ENCODE data around the gene SIPA1L2. TPM values are rescaled to one million over a fixed set of nuclear protein-coding genes. Genes with fewer than 3 reads are reported as not detected.
A peak's percentile ranks its signal among the peaks of the same experiment; 100 is the strongest.

SIPA1L2 gene
- total RNA-seq, 2 donors from 2014 or later = 57.1 to 100 TPM

DNA sequence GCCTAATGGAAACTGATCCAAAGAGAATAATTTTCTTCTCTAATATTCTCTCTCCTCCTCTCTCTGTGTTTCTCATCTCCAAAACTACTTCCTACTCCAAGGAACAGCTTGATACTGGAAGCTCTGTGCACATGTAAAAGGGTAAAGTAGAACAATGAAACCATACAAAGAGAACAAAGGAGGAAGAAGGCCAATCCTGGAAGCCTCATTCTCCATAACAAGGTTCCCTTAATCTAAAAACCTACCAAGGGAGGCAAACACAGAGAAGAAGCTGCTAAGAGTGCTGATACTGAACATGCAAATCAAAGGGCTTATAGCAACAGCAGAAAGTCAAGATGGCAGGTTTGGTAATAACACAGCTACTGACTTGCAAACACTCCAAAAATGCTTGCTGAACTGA is 44.4 kb downstream of the SIPA1L2 start:
- H3K27ac ChIP-seq = peak overlapping the region; percentile 24 to 77
- peaks cover 0 to 44% of the 10 kb centered on the region in 2 donors for H3K4me1 ChIP-seq

GRCh38 chr1:232581932-232582331 is 48.0 kb downstream of the SIPA1L2 start:
- no peak overlapping the region for H3K4me3 ChIP-seq
- H3K36me3 ChIP-seq = no peaks in the 10 kb centered on the region
- no peak overlapping the region for H3K27ac ChIP-seq
- H3K9me3 ChIP-seq = no peaks in the 10 kb centered on the region
- TF ChIP-seq, protein P1, sequence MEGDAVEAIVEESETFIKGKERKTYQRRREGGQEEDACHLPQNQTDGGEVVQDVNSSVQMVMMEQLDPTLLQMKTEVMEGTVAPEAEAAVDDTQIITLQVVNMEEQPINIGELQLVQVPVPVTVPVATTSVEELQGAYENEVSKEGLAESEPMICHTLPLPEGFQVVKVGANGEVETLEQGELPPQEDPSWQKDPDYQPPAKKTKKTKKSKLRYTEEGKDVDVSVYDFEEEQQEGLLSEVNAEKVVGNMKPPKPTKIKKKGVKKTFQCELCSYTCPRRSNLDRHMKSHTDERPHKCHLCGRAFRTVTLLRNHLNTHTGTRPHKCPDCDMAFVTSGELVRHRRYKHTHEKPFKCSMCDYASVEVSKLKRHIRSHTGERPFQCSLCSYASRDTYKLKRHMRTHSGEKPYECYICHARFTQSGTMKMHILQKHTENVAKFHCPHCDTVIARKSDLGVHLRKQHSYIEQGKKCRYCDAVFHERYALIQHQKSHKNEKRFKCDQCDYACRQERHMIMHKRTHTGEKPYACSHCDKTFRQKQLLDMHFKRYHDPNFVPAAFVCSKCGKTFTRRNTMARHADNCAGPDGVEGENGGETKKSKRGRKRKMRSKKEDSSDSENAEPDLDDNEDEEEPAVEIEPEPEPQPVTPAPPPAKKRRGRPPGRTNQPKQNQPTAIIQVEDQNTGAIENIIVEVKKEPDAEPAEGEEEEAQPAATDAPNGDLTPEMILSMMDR (IDR thresholded peaks at IDR 0.05) = no peak
- DNase-seq (ENCODE audit: low spot score) = no peak
- H3K27me3 ChIP-seq = no peaks in the 10 kb centered on the region
- peaks cover under 1 to 51% of the 10 kb centered on the region in 2 donors for H3K4me1 ChIP-seq

More for the DNA sequence above, 44.4 kb downstream of the SIPA1L2 start:
- H3K9me3 ChIP-seq = no peaks in the 10 kb centered on the region
- no peak overlapping the region for H3K4me3 ChIP-seq
- H3K36me3 ChIP-seq = no peaks in the 10 kb centered on the region
- DNase-seq (ENCODE audit: low spot score) = no peak
- TF ChIP-seq, protein P1 (IDR thresholded peaks at IDR 0.05) = no peak
- no peaks in the 10 kb centered on the region for H3K27me3 ChIP-seq

Other genes with a start within 250 kb of the SIPA1L2 start
- 1 to 10 TPM; 2.1 to 3.2 TPM for gene MAP10, start 175.3 kb upstream of the SIPA1L2 start, total RNA-seq